Colonic mucosa (tissue), 4 donors: ENCODE measurements around the gene MAN1A1. TPM values are rescaled to one million over a fixed set of nuclear protein-coding genes. Genes with fewer than 3 reads are reported as not detected.

Source experiments
- DNase-seq: peaks from one replicate; pipeline ENCODE4 v3.0.0-alpha.2; 2020
- H3K27ac ChIP-seq: fragments of 200-600 bp; one replicate; pipeline ENCODE4 v1.8.0; 2021
- H3K27me3 ChIP-seq: fragments of 200-600 bp; one replicate; pipeline ENCODE4 v1.8.0; 2021
- H3K36me3 ChIP-seq: fragments of 200-600 bp; one replicate; pipeline ENCODE4 v1.8.0; 2021
- H3K4me1 ChIP-seq: fragments of 200-600 bp; one replicate; pipeline ENCODE4 v1.8.0; 2021; ENCODE audit warnings: mild to moderate bottlenecking
- H3K4me3 ChIP-seq: fragments of 200-600 bp; one replicate; pipeline ENCODE4 v1.8.0; 2021
- H3K9ac ChIP-seq, 2 donors: one replicate each; pipeline ENCODE4 v1.7.0; 2013; ENCODE audit warnings: control low read depth in 2 of 2, low read depth in 2 of 2, low read length in 2 of 2
- H3K9me3 ChIP-seq: fragments of 200-600 bp; one replicate; pipeline ENCODE4 v1.8.0; 2021
- CTCF ChIP-seq: fragments of 200-600 bp; IDR thresholded peaks from one replicate; pipeline ENCODE4 v1.8.0; 2022; ENCODE audit warnings: antibody characterized with exemption, mild to moderate bottlenecking
- intact Hi-C: fragments of 100-400 bp; cut with DNase I; formaldehyde crosslinking; loops from one replicate; pipeline ENCODE4 v1.14.1; 2022
- total RNA-seq, 2 donors: library from RNA; stranded (reverse); fragmentation: NEBNext Ultra II Directional in 1 of 2; extraction: Animal tissue kit (Norgen Biotek cat#: 25700) in 1 of 2; gene quantifications; one replicate each; pipeline ENCODE4 v1.2.1, GENCODE V29; 2021
- donor health status: healthy.
- donor health status: DM: no; HTN: no; CAD: no.
- donor health status: DM: no; HTN: no; CAD: no.

MAN1A1 gene
- total RNA-seq, 2 donors from 2014 or later = 43.5 to 77.1 TPM

- intact Hi-C loops = no loop called here
- Histone ChIP-seq H3K9ac (no peak overlapping the region), H3K27me3 (no peaks in the 10 kb centered on the region), H3K4me1 (no peaks in the 10 kb centered on the region), H3K4me3 (no peak overlapping the region), H3K36me3 (no peaks in the 10 kb centered on the region), H3K27ac (no peak overlapping the region), H3K9me3 (no peaks in the 10 kb centered on the region)
- DNase-seq = no peak
- no peak for TF ChIP-seq CTCF
Measured at GRCh38 chr6:119243657-119244056, 105.9 kb downstream of the MAN1A1 start.

DNA sequence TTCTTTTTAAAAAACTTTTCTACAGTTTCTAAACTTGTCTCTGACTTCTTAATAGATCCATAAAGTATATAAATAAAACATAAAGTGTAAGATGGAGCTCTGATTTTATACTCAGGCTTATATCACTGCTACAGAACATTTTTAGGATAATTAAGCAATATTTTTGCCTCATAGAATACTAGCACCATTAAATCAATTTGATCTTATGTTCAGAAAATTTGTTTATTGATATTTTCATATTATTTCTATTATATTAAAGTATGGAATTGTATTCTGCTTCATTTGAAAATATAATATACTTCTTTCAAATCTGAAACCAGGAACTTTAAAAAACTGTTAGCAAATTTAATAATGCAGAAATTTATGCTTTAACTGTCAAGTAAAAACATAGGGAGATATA, 106.5 kb downstream of the MAN1A1 start:
- no peak overlapping the region for H3K27ac ChIP-seq
- TF ChIP-seq CTCF = no peak
- H3K4me1 ChIP-seq = no peaks in the 10 kb centered on the region
- H3K9ac ChIP-seq = no peak overlapping the region
- intact Hi-C loops = no loop called here
- no peak overlapping the region for H3K4me3 ChIP-seq
- no peaks in the 10 kb centered on the region for H3K27me3 ChIP-seq
- H3K9me3 ChIP-seq = no peaks in the 10 kb centered on the region
- H3K36me3 ChIP-seq = no peaks in the 10 kb centered on the region
- no peak for DNase-seq

DNA sequence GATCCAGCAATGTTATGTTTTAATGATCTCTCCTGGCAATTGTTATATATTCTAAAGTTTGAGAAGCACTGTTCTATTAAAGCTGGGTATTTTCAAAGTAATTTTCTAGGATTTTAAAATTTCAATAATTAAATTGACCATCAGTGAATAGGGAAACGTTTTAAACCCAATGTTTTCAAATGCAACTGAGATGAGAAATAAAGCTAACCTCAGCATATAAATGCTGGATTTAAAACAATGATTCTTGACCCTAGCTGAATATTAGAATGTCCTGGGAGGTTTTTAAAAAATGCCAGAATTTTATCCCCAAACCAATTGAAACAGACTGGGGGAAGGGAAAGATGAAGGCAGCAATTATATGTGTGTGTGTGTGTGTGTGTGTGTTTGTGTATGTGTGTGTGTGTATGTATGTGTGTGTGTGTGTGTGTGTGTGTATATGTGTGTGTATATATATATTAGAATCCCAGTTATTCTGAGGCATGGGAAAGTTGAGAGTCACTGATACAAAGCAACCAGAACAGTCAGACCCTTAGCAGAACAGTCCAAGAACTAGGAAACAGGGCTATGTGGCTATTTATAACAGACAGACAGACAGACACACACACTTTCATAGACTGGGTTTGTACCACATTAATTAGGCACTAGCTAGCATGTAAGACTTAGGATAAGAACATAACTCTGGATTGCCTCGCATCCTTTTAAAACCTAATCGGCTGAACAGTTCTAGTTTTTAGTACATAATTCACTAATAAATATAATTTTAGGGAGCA, 107.8 kb downstream of the MAN1A1 start:
- Histone ChIP-seq H3K36me3 (no peaks in the 10 kb centered on the region), H3K4me1 (no peaks in the 10 kb centered on the region), H3K27ac (no peak overlapping the region), H3K4me3 (no peak overlapping the region), H3K9me3 (no peaks in the 10 kb centered on the region), H3K9ac (no peak overlapping the region), H3K27me3 (no peaks in the 10 kb centered on the region)
- intact Hi-C loops = no loop called here
- DNase-seq = no peak
- TF ChIP-seq CTCF = no peak

DNA sequence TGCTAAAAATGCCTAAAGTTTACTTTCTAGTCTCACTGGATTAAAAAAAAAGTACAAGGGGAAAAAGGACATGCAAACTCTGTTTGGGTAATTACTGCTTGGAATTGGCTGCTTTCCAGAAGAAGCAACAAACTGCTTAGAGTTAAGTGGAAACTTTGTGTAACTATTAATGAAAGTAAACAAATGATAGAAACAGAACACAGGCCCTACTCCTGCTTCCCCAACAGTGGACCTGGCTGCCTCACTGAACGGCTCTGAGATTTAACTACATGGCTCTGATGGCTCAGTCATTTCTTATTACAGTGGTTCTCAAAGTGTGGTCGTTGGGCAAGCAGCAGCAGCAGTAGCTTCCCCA, 108.5 kb downstream of the MAN1A1 start:
- TF ChIP-seq CTCF = no peak
- Histone ChIP-seq H3K36me3 (no peaks in the 10 kb centered on the region), H3K27me3 (no peaks in the 10 kb centered on the region), H3K4me1 (no peaks in the 10 kb centered on the region), H3K9ac (no peak overlapping the region), H3K27ac (no peak overlapping the region), H3K4me3 (no peak overlapping the region), H3K9me3 (no peaks in the 10 kb centered on the region)
- DNase-seq = no peak
- intact Hi-C loops = no loop called here

GRCh38 chr6:119240257-119241110, 109.1 kb downstream of the MAN1A1 start:
- H3K36me3 ChIP-seq = no peaks in the 10 kb centered on the region
- H3K9ac ChIP-seq = no peak overlapping the region
- H3K4me3 ChIP-seq = no peak overlapping the region
- H3K4me1 ChIP-seq = no peaks in the 10 kb centered on the region
- no peaks in the 10 kb centered on the region for H3K27me3 ChIP-seq
- DNase-seq = no peak
- no peak for TF ChIP-seq CTCF
- H3K9me3 ChIP-seq = no peaks in the 10 kb centered on the region
- intact Hi-C loops = no loop called here
- H3K27ac ChIP-seq = no peak overlapping the region
